ENCODE data around the gene IRF5. TPM values are rescaled to one million over a fixed set of nuclear protein-coding genes. Genes with fewer than 3 reads are reported as not detected.
"Not testable (repeated sequence)": the region's sequence is repeated elsewhere in the genome, so short reads cannot be mapped to it uniquely, and the experiment has no call there.

Gene IRF5
- total and polyA plus RNA-seq, 10 of the 15 experiments (the other 5 are each of a cell fraction or from before 2014, with no cell fraction given) = 5.4 to 90.3 (median 61.7) TPM

DNA sequence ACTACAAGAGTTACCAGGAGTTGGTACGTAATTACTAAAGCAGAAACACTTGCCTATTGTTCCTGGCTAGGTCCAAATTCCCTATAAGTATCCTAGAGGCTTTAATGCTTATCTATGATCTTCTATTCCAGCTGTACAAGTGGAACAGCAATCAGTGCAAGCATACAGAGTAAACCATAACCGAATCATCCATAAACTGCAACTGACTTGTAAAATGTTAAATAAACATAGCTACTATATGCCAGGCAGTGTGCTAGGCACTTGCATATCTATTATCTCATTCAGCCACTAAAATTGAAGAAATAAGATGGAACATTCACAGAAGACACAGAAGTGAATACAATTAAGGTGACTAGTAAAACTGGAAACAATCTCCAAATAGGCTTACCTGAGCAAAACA is 55.7 kb downstream of the IRF5 start:
- H3K9me3 ChIP-seq (replicated peaks; ENCODE audit: control insufficient read depth, insufficient read depth, low read length) = no peaks in the 10 kb centered on the region
- no peak for TF ChIP-seq ZNF217 (IDR thresholded peaks at IDR 0.05)
- no peak for TF ChIP-seq HCFC1 (IDR thresholded peaks at IDR 0.05; ENCODE audit: low read length)
- RAD21 ChIA-PET (ENCODE audit: unreplicated experiment) = interaction anchor here (2.2 kb wide), 1 partner anchor 13 kb away, joined by 7 read pairs; no protein-coding TSS in a partner anchor
- no TSS peak for BruUV-seq (replicated peaks)
- no peaks in the 10 kb centered on the region for H3K79me2 ChIP-seq (ENCODE audit: control insufficient read depth, insufficient read depth, low read length)
- FAIRE-seq (no peak), ATAC-seq (no peak), DNase-seq (ENCODE audit: low read depth, low spot score) (no peak)
- SMC1A ChIA-PET (ENCODE audit: uncharacterized antibody, unreplicated experiment) = interaction anchor here (0.8 to 2.8 kb wide), 8 partner anchors 11 to 98 kb away, joined by 3 to 11 read pairs (median 4); no protein-coding TSS in a partner anchor
- no peaks in the 10 kb centered on the region for H3K4me1 ChIP-seq (ENCODE audit: control insufficient read depth, insufficient read depth, low read length)
- POLR2A ChIA-PET = interaction anchor here (0.5 kb wide), 1 partner anchor 132 kb away, joined by 8 read pairs; no protein-coding TSS in a partner anchor
- WGBS (ENCODE audit: insufficient coverage, insufficient replicate concordance, low lambda C conversion rate, missing lambda C conversion rate) = 95% methylated on average over 2 of the region's 2 CpGs
- CTCF ChIA-PET = interaction anchor here (1.1 to 2.7 kb wide), 3 partner anchors 24 to 110 kb away, joined by 3 to 20 read pairs (median 4); no protein-coding TSS in a partner anchor
- H3K27ac ChIP-seq (ENCODE audit: control insufficient read depth, insufficient read depth) = no peak overlapping the region
- H2AFZ ChIP-seq (ENCODE audit: control insufficient read depth, low read depth, low read length) = no peak overlapping the region
- intact Hi-C loops (cut with micrococcal nuclease; ENCODE audit: unreplicated experiment) (no loop called here), in situ Hi-C loops (cut with MboI) (no loop called here)
- H3K4me3 ChIP-seq = no peak overlapping the region
- H3K9ac ChIP-seq (ENCODE audit: control insufficient read depth, insufficient read depth, low read length) = no peak overlapping the region
- H3K27me3 ChIP-seq (replicated peaks in 1 of 2; ENCODE audit: control insufficient read depth in 2 of 2, insufficient read depth in 2 of 2, low read length in 1 of 2) = no peaks in the 10 kb centered on the region
- no peaks in the 10 kb centered on the region for H4K20me1 ChIP-seq (ENCODE audit: control insufficient read depth, insufficient read depth)
- no peak overlapping the region for H3K4me2 ChIP-seq (ENCODE audit: control insufficient read depth, insufficient read depth)
- peaks cover under 1 to 36% of the 10 kb centered on the region in 2 experiments for H3K36me3 ChIP-seq (ENCODE audit: control insufficient read depth in 2 of 2, insufficient read depth in 2 of 2, low read length in 1 of 2)

- ATAC-seq = not testable (repeated sequence)
Measured at GRCh38 chr7:128994560-128994959, 56.8 kb downstream of the IRF5 start.

More at GRCh38 chr7:128994560-128994959, 56.8 kb downstream of the IRF5 start:
- H3K4me2 ChIP-seq (ENCODE audit: control insufficient read depth, insufficient read depth); H3K9me3 ChIP-seq (replicated peaks; ENCODE audit: control insufficient read depth, insufficient read depth, low read length); H4K20me1 ChIP-seq (ENCODE audit: control insufficient read depth, insufficient read depth); DNase-seq (ENCODE audit: low read depth, low spot score); H3K79me2 ChIP-seq (ENCODE audit: control insufficient read depth, insufficient read depth, low read length); in situ Hi-C loops (cut with MboI); intact Hi-C loops (cut with micrococcal nuclease; ENCODE audit: unreplicated experiment); H3K27me3 ChIP-seq (replicated peaks in 1 of 2; ENCODE audit: control insufficient read depth in 2 of 2, insufficient read depth in 2 of 2, low read length in 1 of 2); H3K4me1 ChIP-seq (ENCODE audit: control insufficient read depth, insufficient read depth, low read length); H3K27ac ChIP-seq (ENCODE audit: control insufficient read depth, insufficient read depth); FAIRE-seq; H3K9ac ChIP-seq (ENCODE audit: control insufficient read depth, insufficient read depth, low read length); H2AFZ ChIP-seq (ENCODE audit: control insufficient read depth, low read depth, low read length); BruUV-seq (replicated peaks); H3K4me3 ChIP-seq: not testable (repeated sequence)
- SMC1A ChIA-PET (ENCODE audit: uncharacterized antibody, unreplicated experiment) = interaction anchor here (0.8 to 2.8 kb wide), 6 partner anchors 9 to 97 kb away, joined by 3 to 11 read pairs (median 4); no protein-coding TSS in a partner anchor
- POLR2A ChIA-PET = interaction anchor here (0.6 to 0.9 kb wide), 2 partner anchors 9 to 12 kb away, joined by 3 to 4 read pairs; no protein-coding TSS in a partner anchor
- peaks cover 1 to 41% of the 10 kb centered on the region in 2 experiments for H3K36me3 ChIP-seq (ENCODE audit: control insufficient read depth in 2 of 2, insufficient read depth in 2 of 2, low read length in 1 of 2)
- WGBS (ENCODE audit: insufficient coverage, insufficient replicate concordance, low lambda C conversion rate, missing lambda C conversion rate) = 99% methylated on average over 8 of the region's 8 CpGs
- RAD21 ChIA-PET (ENCODE audit: unreplicated experiment) = interaction anchor here (2.2 kb wide), 1 partner anchor 12 kb away, joined by 7 read pairs; no protein-coding TSS in a partner anchor
- CTCF ChIA-PET = interaction anchor here (1.2 to 2.7 kb wide), 2 partner anchors 14 to 96 kb away, joined by 3 to 20 read pairs; no protein-coding TSS in a partner anchor
